HepG2 (cell line): ENCODE measurements around the gene OTOG.

ENCODE experiments used
- CTCF ChIP-seq: sonication (generic); formaldehyde crosslinking; IDR thresholded peaks from 2 replicates; pipeline ENCODE4 v1.5.0; 2020; ENCODE audit warnings: mild to moderate bottlenecking, missing genetic modification reagents, moderate library complexity
- NCOA1 ChIP-seq: sonication (generic); formaldehyde crosslinking; IDR thresholded peaks from 2 replicates; pipeline ENCODE4 v1.9.0; 2021; ENCODE audit warnings: missing genetic modification reagents
- SRF ChIP-seq: IDR thresholded peaks from 2 replicates; pipeline ENCODE4 v1.6.1; 2011; ENCODE audit warnings: mild to moderate bottlenecking, low read depth, low read length, moderate library complexity
- ZNF510 ChIP-seq: sonication (generic); formaldehyde crosslinking; IDR thresholded peaks from 2 replicates; pipeline ENCODE4 v1.4.0; 2020; ENCODE audit warnings: low read depth, mild to moderate bottlenecking, missing genetic modification reagents
- ZNF607 ChIP-seq: sonication (generic); formaldehyde crosslinking; IDR thresholded peaks from 2 replicates; pipeline ENCODE4 v1.5.1; 2020; ENCODE audit warnings: missing genetic modification reagents, mild to moderate bottlenecking, borderline replicate concordance
- ZNF720 ChIP-seq: sonication (generic); formaldehyde crosslinking; IDR thresholded peaks from 2 replicates; pipeline ENCODE4 v1.4.0; 2020; ENCODE audit warnings: missing genetic modification reagents

- no peak for TF ChIP-seq SRF
- no peak for TF ChIP-seq NCOA1 (CRISPR knock-in tag)
- no peak for TF ChIP-seq ZNF720 (CRISPR knock-in tag)
- no peak for TF ChIP-seq ZNF607 (CRISPR knock-in tag)
- no peak for TF ChIP-seq ZNF510 (CRISPR knock-in tag)
- no peak for TF ChIP-seq CTCF
Measured at GRCh38 chr11:17658211-17658610, 111.2 kb downstream of the OTOG start.
